ENCODE results near the gene KRIT1. TPM values are rescaled to one million over a fixed set of nuclear protein-coding genes. Genes with fewer than 3 reads are reported as not detected.

Gene KRIT1
- polyA plus RNA-seq, 1 donor from 2014 or later, result 39.6 TPM

DNA sequence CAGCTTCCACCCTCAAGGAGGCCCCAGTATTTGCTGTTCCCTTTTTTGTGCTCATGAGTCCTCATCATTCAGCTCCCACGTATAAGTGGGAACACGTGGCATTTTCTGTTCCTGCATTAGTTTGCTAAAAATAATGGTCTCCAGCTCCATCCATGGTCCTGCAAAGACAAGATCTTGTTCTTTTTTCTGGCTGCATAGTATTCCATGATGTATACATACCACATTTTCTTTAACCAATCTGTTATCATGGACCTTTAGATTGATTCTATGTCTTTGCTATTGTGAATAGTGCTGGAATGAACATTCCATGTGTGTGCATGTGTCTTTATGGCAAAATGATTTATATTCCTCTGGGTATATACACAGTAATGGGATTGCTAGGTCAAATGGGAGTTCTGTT, 17.0 kb downstream of the KRIT1 start:
- TF ChIP-seq EP300 (conservative IDR thresholded peaks at IDR 0.05; ENCODE audit: poor library complexity, severe bottlenecking) (no peak), RAD21 (conservative IDR thresholded peaks at IDR 0.05) (no peak), POLR2AphosphoS5 (IDR thresholded peaks at IDR 0.05) (no peak), MXI1 (conservative IDR thresholded peaks at IDR 0.05; ENCODE audit: poor library complexity, severe bottlenecking) (no peak), TAF1 (IDR thresholded peaks at IDR 0.05; ENCODE audit: low read depth) (no peak), SMC3 (conservative IDR thresholded peaks at IDR 0.05; ENCODE audit: poor library complexity) (no peak), EZH2 (IDR thresholded peaks at IDR 0.05; ENCODE audit: borderline replicate concordance, insufficient read depth, low read length, poor library complexity, severe bottlenecking) (no peak)
- TF ChIP-seq, protein P1, sequence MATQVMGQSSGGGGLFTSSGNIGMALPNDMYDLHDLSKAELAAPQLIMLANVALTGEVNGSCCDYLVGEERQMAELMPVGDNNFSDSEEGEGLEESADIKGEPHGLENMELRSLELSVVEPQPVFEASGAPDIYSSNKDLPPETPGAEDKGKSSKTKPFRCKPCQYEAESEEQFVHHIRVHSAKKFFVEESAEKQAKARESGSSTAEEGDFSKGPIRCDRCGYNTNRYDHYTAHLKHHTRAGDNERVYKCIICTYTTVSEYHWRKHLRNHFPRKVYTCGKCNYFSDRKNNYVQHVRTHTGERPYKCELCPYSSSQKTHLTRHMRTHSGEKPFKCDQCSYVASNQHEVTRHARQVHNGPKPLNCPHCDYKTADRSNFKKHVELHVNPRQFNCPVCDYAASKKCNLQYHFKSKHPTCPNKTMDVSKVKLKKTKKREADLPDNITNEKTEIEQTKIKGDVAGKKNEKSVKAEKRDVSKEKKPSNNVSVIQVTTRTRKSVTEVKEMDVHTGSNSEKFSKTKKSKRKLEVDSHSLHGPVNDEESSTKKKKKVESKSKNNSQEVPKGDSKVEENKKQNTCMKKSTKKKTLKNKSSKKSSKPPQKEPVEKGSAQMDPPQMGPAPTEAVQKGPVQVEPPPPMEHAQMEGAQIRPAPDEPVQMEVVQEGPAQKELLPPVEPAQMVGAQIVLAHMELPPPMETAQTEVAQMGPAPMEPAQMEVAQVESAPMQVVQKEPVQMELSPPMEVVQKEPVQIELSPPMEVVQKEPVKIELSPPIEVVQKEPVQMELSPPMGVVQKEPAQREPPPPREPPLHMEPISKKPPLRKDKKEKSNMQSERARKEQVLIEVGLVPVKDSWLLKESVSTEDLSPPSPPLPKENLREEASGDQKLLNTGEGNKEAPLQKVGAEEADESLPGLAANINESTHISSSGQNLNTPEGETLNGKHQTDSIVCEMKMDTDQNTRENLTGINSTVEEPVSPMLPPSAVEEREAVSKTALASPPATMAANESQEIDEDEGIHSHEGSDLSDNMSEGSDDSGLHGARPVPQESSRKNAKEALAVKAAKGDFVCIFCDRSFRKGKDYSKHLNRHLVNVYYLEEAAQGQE (IDR thresholded peaks at IDR 0.05; ENCODE audit: borderline replicate concordance), result no peak
- TF ChIP-seq, protein P2, sequence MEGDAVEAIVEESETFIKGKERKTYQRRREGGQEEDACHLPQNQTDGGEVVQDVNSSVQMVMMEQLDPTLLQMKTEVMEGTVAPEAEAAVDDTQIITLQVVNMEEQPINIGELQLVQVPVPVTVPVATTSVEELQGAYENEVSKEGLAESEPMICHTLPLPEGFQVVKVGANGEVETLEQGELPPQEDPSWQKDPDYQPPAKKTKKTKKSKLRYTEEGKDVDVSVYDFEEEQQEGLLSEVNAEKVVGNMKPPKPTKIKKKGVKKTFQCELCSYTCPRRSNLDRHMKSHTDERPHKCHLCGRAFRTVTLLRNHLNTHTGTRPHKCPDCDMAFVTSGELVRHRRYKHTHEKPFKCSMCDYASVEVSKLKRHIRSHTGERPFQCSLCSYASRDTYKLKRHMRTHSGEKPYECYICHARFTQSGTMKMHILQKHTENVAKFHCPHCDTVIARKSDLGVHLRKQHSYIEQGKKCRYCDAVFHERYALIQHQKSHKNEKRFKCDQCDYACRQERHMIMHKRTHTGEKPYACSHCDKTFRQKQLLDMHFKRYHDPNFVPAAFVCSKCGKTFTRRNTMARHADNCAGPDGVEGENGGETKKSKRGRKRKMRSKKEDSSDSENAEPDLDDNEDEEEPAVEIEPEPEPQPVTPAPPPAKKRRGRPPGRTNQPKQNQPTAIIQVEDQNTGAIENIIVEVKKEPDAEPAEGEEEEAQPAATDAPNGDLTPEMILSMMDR (IDR thresholded peaks at IDR 0.05; ENCODE audit: poor library complexity, severe bottlenecking), result no peak
- no peaks in the 10 kb centered on the region for H3K9me2 ChIP-seq (ENCODE audit: insufficient read depth, low read length)
- no peaks in the 10 kb centered on the region for H3F3A ChIP-seq (ENCODE audit: insufficient read depth, low read length, poor library complexity, severe bottlenecking)
- no peaks in the 10 kb centered on the region for H4K20me1 ChIP-seq (ENCODE audit: insufficient read depth)
- H3K4me3 ChIP-seq (ENCODE audit: low read length), result no peak overlapping the region
- H3K36me3 ChIP-seq (ENCODE audit: insufficient read depth, low read length), result no peaks in the 10 kb centered on the region
- H3K9me3 ChIP-seq (ENCODE audit: low read length), result no peaks in the 10 kb centered on the region
- no peak overlapping the region for H3K27ac ChIP-seq (ENCODE audit: low read length)
- no peaks in the 10 kb centered on the region for H3K79me2 ChIP-seq (replicated peaks; ENCODE audit: insufficient read depth, low read length)
- no peaks in the 10 kb centered on the region for H3K27me3 ChIP-seq (ENCODE audit: insufficient read depth, low read depth, low read length)
- no peak overlapping the region for H3K9ac ChIP-seq (ENCODE audit: low read length)
- no peak overlapping the region for H3K4me2 ChIP-seq (ENCODE audit: low read length)
- no peak overlapping the region for H2AFZ ChIP-seq (ENCODE audit: low read depth, low read length)

DNA sequence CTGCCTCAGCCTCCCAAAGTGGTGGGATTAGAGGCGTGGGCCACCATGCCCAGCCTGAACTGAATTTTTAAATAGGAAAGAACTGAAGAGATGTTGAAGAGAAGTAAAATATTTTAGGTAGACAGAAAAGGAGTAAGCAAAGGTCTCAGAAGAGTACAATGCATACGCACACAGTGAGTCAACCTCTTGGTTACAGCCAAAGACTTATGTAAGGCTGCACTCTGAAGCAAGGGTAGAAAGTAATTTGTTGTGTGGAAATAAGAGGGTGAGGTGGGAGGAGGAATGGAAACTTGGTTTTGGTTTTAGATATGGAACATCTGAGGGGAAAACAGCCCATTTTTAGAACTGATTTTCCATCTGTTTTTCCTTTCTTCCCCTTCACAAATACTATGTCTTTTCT, 17.6 kb downstream of the KRIT1 start:
- Histone ChIP-seq H3K9me2 (ENCODE audit: insufficient read depth, low read length) (no peaks in the 10 kb centered on the region), H3F3A (ENCODE audit: insufficient read depth, low read length, poor library complexity, severe bottlenecking) (no peaks in the 10 kb centered on the region), H4K20me1 (ENCODE audit: insufficient read depth) (no peaks in the 10 kb centered on the region), H3K4me3 (ENCODE audit: low read length) (no peak overlapping the region), H3K4me2 (ENCODE audit: low read length) (no peak overlapping the region), H3K9me3 (ENCODE audit: low read length) (no peaks in the 10 kb centered on the region), H3K36me3 (ENCODE audit: insufficient read depth, low read length) (no peaks in the 10 kb centered on the region), H2AFZ (ENCODE audit: low read depth, low read length) (no peak overlapping the region), H3K27me3 (ENCODE audit: insufficient read depth, low read depth, low read length) (no peaks in the 10 kb centered on the region), H3K79me2 (replicated peaks; ENCODE audit: insufficient read depth, low read length) (no peaks in the 10 kb centered on the region), H3K9ac (ENCODE audit: low read length) (no peak overlapping the region), H3K27ac (ENCODE audit: low read length) (no peak overlapping the region)
- TF ChIP-seq, protein P2 (IDR thresholded peaks at IDR 0.05; ENCODE audit: poor library complexity, severe bottlenecking), result no peak
- no peak for TF ChIP-seq SMC3 (conservative IDR thresholded peaks at IDR 0.05; ENCODE audit: poor library complexity)

Data from neural cell (in vitro differentiated cells).